IMR-90 (cell line): ENCODE data around the gene MYO1G. TPM values are rescaled to one million over a fixed set of nuclear protein-coding genes. Genes with fewer than 3 reads are reported as not detected.

ENCODE experiments used
- ATAC-seq: fragments of 200-7000 bp; cut with Tn5 transposase; 2 replicates; pipeline ENCODE4 v1.9.1; 2020; ENCODE audit warnings: low read depth, mild to moderate bottlenecking, moderate library complexity
- BruUV-seq: library from RNA; stranded (reverse); fragments of 400-500 nt; replicated peaks from 2 replicates; lab custom pipeline; 2021; lab: Mats Ljungman, UMichigan
- CTCF ChIA-PET: fragments of 300-600 bp; formaldehyde crosslinking; extraction: SDS; loops from one replicate; lab custom pipeline; 2021; ENCODE audit warnings: antibody characterized with exemption; lab: Yijun Ruan, JAX
- POLR2A ChIA-PET: fragments of 300-600 bp; sonication (Branson Sonifier 250); formaldehyde crosslinking; loops from one replicate; lab custom pipeline; 2022; ENCODE audit warnings: antibody characterized with exemption; ENCODE audit not compliant: unreplicated experiment; lab: Charles Lee
- DNase-seq: peaks from one replicate; pipeline ENCODE4 v3.0.0; 2013
- H2AFZ ChIP-seq: replicated peaks from 2 replicates; pipeline ENCODE3; 2013; ENCODE audit warnings: low read length, mild to moderate bottlenecking; ENCODE audit not compliant: poor library complexity
- H2AK5ac ChIP-seq: 2 replicates; pipeline ENCODE4 v1.6.1; 2013; ENCODE audit warnings: low read depth, low read length, inconsistent platforms
- H2AK9ac ChIP-seq: replicated peaks from 2 replicates; pipeline ENCODE3; 2013; ENCODE audit warnings: mild to moderate bottlenecking, low read depth, low read length, moderate library complexity; ENCODE audit not compliant: poor library complexity
- H2BK120ac ChIP-seq: 2 replicates; pipeline ENCODE4 v1.6.1; 2013; ENCODE audit warnings: low read depth, low read length, inconsistent platforms
- H2BK15ac ChIP-seq: 3 replicates; pipeline ENCODE4 v1.6.1; 2013; ENCODE audit warnings: low read depth, low read length, inconsistent platforms
- H2BK20ac ChIP-seq: 2 replicates; pipeline ENCODE4 v1.6.1; 2013; ENCODE audit warnings: low read depth, mild to moderate bottlenecking, inconsistent platforms, low read length, moderate library complexity
- H2BK5ac ChIP-seq: 2 replicates; pipeline ENCODE4 v1.6.1; 2013; ENCODE audit warnings: mild to moderate bottlenecking, low read depth, low read length, inconsistent platforms; ENCODE audit not compliant: poor library complexity, severe bottlenecking
- H3K14ac ChIP-seq: replicated peaks from 2 replicates; pipeline ENCODE4 v1.6.1; 2013; ENCODE audit warnings: low read depth, low read length, inconsistent platforms
- H3K18ac ChIP-seq: 2 replicates; pipeline ENCODE4 v1.6.1; 2013; ENCODE audit warnings: low read depth, low read length, control low read depth
- H3K23ac ChIP-seq: 2 replicates; pipeline ENCODE4 v1.6.1; 2013; ENCODE audit warnings: low read depth, low read length, inconsistent platforms
- H3K27ac ChIP-seq: 2 replicates; pipeline ENCODE4 v1.5.1; 2013; ENCODE audit warnings: mild to moderate bottlenecking, control low read depth, low read length; ENCODE audit not compliant: insufficient read depth
- H3K27me3 ChIP-seq: 2 replicates; pipeline ENCODE4 v1.6.1; 2013; ENCODE audit warnings: low read length; ENCODE audit not compliant: control insufficient read depth, insufficient read depth
- H3K36me3 ChIP-seq: 2 replicates; pipeline ENCODE4 v1.6.1; 2013; ENCODE audit warnings: low read length, mixed read lengths; ENCODE audit not compliant: control insufficient read depth, insufficient read depth
- H3K4ac ChIP-seq: 2 replicates; pipeline ENCODE4 v1.6.1; 2013; ENCODE audit warnings: low read depth, low read length, inconsistent platforms
- H3K4me1 ChIP-seq: 2 replicates; pipeline ENCODE4 v1.6.1; 2013; ENCODE audit warnings: low read length, mixed read lengths; ENCODE audit not compliant: control insufficient read depth, insufficient read depth
- H3K4me2 ChIP-seq: 2 replicates; pipeline ENCODE4 v1.6.1; 2013; ENCODE audit warnings: low read depth, mild to moderate bottlenecking, control low read depth, low read length, moderate library complexity
- H3K4me3 ChIP-seq: 2 replicates; pipeline ENCODE4 v1.5.1; 2013; ENCODE audit warnings: low read depth, mild to moderate bottlenecking, control low read depth, low read length, moderate library complexity; ENCODE audit not compliant: insufficient read depth
- H3K56ac ChIP-seq: 2 replicates; pipeline ENCODE4 v1.6.1; 2013; ENCODE audit warnings: low read length, inconsistent platforms; ENCODE audit not compliant: insufficient read depth; ENCODE audit errors: extremely low read depth
- H3K79me1 ChIP-seq, 2 experiments: 2 replicates each; pipeline ENCODE4 v1.6.1; 2013; ENCODE audit warnings: low read length in 2 of 2, inconsistent platforms in 1 of 2, low read depth in 1 of 2
- H3K9ac ChIP-seq: 2 replicates; pipeline ENCODE4 v1.6.1; 2013; ENCODE audit warnings: low read depth, low read length, control low read depth
- H3K9me1 ChIP-seq: 2 replicates; pipeline ENCODE4 v1.6.1; 2013; ENCODE audit warnings: low read length, inconsistent platforms; ENCODE audit not compliant: insufficient read depth
- H3K9me3 ChIP-seq: 2 replicates; pipeline ENCODE4 v1.6.1; 2013; ENCODE audit warnings: low read length; ENCODE audit not compliant: control insufficient read depth, insufficient read depth
- H4K20me1 ChIP-seq: 2 replicates; pipeline ENCODE4 v1.6.1; 2013; ENCODE audit warnings: low read length, inconsistent platforms; ENCODE audit not compliant: insufficient read depth
- H4K5ac ChIP-seq: 2 replicates; pipeline ENCODE4 v1.6.1; 2013; ENCODE audit warnings: mild to moderate bottlenecking, low read depth, low read length, control low read depth
- H4K8ac ChIP-seq, 2 experiments: 2 replicates each; pipeline ENCODE4 v1.6.1; 2013; ENCODE audit warnings: low read depth in 2 of 2, low read length in 2 of 2, control low read depth in 1 of 2, inconsistent platforms in 1 of 2
- H4K91ac ChIP-seq: 2 replicates; pipeline ENCODE4 v1.6.1; 2013; ENCODE audit warnings: low read depth, low read length, inconsistent platforms; ENCODE audit not compliant: insufficient read depth
- CHD1 ChIP-seq: IDR thresholded peaks from 2 replicates; pipeline ENCODE4 v1.6.1; 2012; ENCODE audit warnings: low read depth, low read length, improper control_type of control experiment
- CTCF ChIP-seq: conservative IDR thresholded peaks from 2 replicates; pipeline ENCODE4 v1.5.1; 2012; ENCODE audit warnings: mild to moderate bottlenecking, low read depth, low read length, improper control_type of control experiment
- ELK1 ChIP-seq: fragments of 150-350 bp; IDR thresholded peaks from 2 replicates; pipeline ENCODE4 v1.6.1; 2016; ENCODE audit warnings: low read depth, mild to moderate bottlenecking, low read length, moderate library complexity, borderline replicate concordance
- FOS ChIP-seq: fragments of 150-350 bp; IDR thresholded peaks from 2 replicates; pipeline ENCODE4 v1.6.1; 2016; ENCODE audit warnings: low read depth, low read length
- MAFK ChIP-seq: IDR thresholded peaks from 2 replicates; pipeline ENCODE4 v1.6.1; 2012; ENCODE audit warnings: low read depth, low read length, improper control_type of control experiment
- MAZ ChIP-seq: IDR thresholded peaks from 2 replicates; pipeline ENCODE4 v1.6.1; 2012; ENCODE audit warnings: low read depth, mild to moderate bottlenecking, low read length, improper control_type of control experiment, moderate library complexity, borderline replicate concordance
- MXI1 ChIP-seq: IDR thresholded peaks from 2 replicates; pipeline ENCODE4 v1.6.1; 2012; ENCODE audit warnings: low read depth, mild to moderate bottlenecking, low read length, moderate library complexity, borderline replicate concordance
- RCOR1 ChIP-seq: IDR thresholded peaks from 2 replicates; pipeline ENCODE4 v1.6.1; 2012; ENCODE audit warnings: mild to moderate bottlenecking, low read length, improper control_type of control experiment; ENCODE audit not compliant: insufficient replicate concordance
- USF2 ChIP-seq: fragments of 150-350 bp; IDR thresholded peaks from 2 replicates; pipeline ENCODE4 v1.6.1; 2017; ENCODE audit warnings: mild to moderate bottlenecking, antibody characterized with exemption, low read length, low read depth
- WGBS, 2 experiments: methylation state at CpG; one replicate each; pipeline versions ENCODE4 v1.1.5 to v1.1.7; 2013; ENCODE audit warnings: missing lambda C conversion rate in 2 of 2; ENCODE audit not compliant: insufficient read length in 1 of 2; ENCODE audit errors: extremely low coverage in 2 of 2; 5-methylcytosine and 5-hydroxymethylcytosine counted together
- dilution Hi-C: fragments of 300-500 bp; cut with HindIII; formaldehyde crosslinking; loops from one replicate; pipeline ENCODE4 v1.14.3; 2018; ENCODE audit warnings: low sequenced_read_pairs; ENCODE audit not compliant: unreplicated experiment
- in situ Hi-C: fragments of 300-500 bp; cut with MboI; formaldehyde crosslinking; loops from 3 replicates; pipeline ENCODE4 v1.14.3; 2019; ENCODE audit warnings: low sequenced_read_pairs, inconsistent platforms, mixed read lengths
- intact Hi-C: fragments of 100-400 bp; cut with micrococcal nuclease; formaldehyde crosslinking; loops from 2 replicates; pipeline ENCODE4 v1.10.0; 2022
- polyA plus RNA-seq, 3 experiments: library from polyadenylated mRNA; depleted of rRNA; stranded (reverse); fragments of >200 nt; gene quantifications; 2 replicates each; pipeline ENCODE4 v1.2.3, GENCODE V29; 2012; ENCODE audit warnings: low replicate concordance in 1 of 3
- total RNA-seq: library from RNA; depleted of rRNA; stranded (reverse); fragments of >200 nt; gene quantifications from 2 replicates; pipeline ENCODE4 v1.2.3, GENCODE V29; 2012

Gene MYO1G
- total and polyA plus RNA-seq, 2 of the 4 experiments (the other 2 are of a cell fraction), result under 0.01 to 0.02 TPM

GRCh38 chr7:44953156-44953555, 25.7 kb downstream of the MYO1G start:
- CTCF ChIA-PET, result no interaction called here

More at GRCh38 chr7:44953156-44953555, 25.7 kb downstream of the MYO1G start:
- H4K20me1 ChIP-seq, result no peaks in the 10 kb centered on the region
- no peak overlapping the region for H2BK5ac ChIP-seq
- DNase-seq (no peak), ATAC-seq (no peak)
- H2AFZ ChIP-seq, result no peak overlapping the region
- H4K91ac ChIP-seq, result no peak overlapping the region
- H3K9me3 ChIP-seq, result no peaks in the 10 kb centered on the region
- no peak overlapping the region for H3K27ac ChIP-seq
- H3K9ac ChIP-seq, result no peak overlapping the region
- no TSS peak for BruUV-seq
- TF ChIP-seq CHD1 (no peak), CTCF (no peak), MAZ (no peak), FOS (no peak), ELK1 (no peak), MXI1 (no peak), RCOR1 (no peak), USF2 (no peak), MAFK (no peak)
- 86% methylated on average over 2 of the region's 2 CpGs; no CpG with 5 or more reads in 1 of the 2 experiments for WGBS, 2 experiments
- no peaks in the 10 kb centered on the region for H3K79me1 ChIP-seq
- no peak overlapping the region for H3K23ac ChIP-seq
- no peaks in the 10 kb centered on the region for H3K36me3 ChIP-seq
- H2AK5ac ChIP-seq, result no peak overlapping the region
- H3K56ac ChIP-seq, result no peak overlapping the region
- H2BK120ac ChIP-seq, result no peak overlapping the region
- no peaks in the 10 kb centered on the region; the same call in 1 of the 2 replicates for H3K4me1 ChIP-seq
- no peak overlapping the region for H4K5ac ChIP-seq
- H3K14ac ChIP-seq, result no peak overlapping the region
- POLR2A ChIA-PET, result no interaction called here
- intact Hi-C loops (no loop called here), in situ Hi-C loops (no loop called here), dilution Hi-C loops (no loop called here)
- H3K27me3 ChIP-seq, result peaks cover 12% of the 10 kb centered on the region
- H2AK9ac ChIP-seq, result no peak overlapping the region
- H3K4ac ChIP-seq, result no peak overlapping the region
- H3K4me2 ChIP-seq, result no peak overlapping the region
- H4K8ac ChIP-seq, result no peak overlapping the region
- no peaks in the 10 kb centered on the region for H3K9me1 ChIP-seq
- H2BK15ac ChIP-seq, result no peak overlapping the region
- H2BK20ac ChIP-seq, result no peak overlapping the region
- no peak overlapping the region for H3K4me3 ChIP-seq
- H3K18ac ChIP-seq, result no peak overlapping the region
